ENCODE results near the gene DTNA. TPM values are rescaled to one million over a fixed set of nuclear protein-coding genes. Genes with fewer than 3 reads are reported as not detected.

DTNA gene
- polyA plus RNA-seq, 1 donor from 2014 or later: 53.9 TPM

DNA sequence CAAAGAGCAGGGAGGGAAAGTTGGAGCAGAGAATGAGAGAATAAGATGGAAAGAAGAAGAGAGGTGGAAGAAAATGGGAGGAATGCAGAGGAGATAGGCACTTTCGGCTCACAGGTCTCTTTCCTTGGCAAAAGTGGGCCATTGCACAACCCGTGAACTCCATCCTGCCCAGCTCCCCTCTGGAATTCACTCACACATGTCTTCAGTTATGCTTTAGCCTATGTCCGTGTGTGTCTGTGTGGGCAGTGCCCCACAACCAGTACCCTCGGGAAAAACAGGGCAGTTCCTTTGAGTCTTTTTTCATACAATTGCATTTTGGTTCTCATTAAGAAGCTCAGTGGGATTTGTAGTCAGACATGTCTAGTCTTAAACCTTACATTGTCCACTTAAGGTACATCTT, 34.5 kb downstream of the DTNA start:
- H3K9me3 ChIP-seq (ENCODE audit: low read length): no peaks in the 10 kb centered on the region
- H3K36me3 ChIP-seq (ENCODE audit: insufficient read depth, low read length): no peaks in the 10 kb centered on the region
- no peak overlapping the region for H3K27ac ChIP-seq (ENCODE audit: low read length)
- H2AFZ ChIP-seq (ENCODE audit: low read depth, low read length): no peak overlapping the region
- no peak overlapping the region for H3K9ac ChIP-seq (ENCODE audit: low read length)
- no peak overlapping the region for H3K4me3 ChIP-seq (ENCODE audit: low read length)
- H4K20me1 ChIP-seq (ENCODE audit: insufficient read depth): no peaks in the 10 kb centered on the region
- H3K79me2 ChIP-seq (replicated peaks; ENCODE audit: insufficient read depth, low read length): no peaks in the 10 kb centered on the region
- no peak overlapping the region for H3K4me2 ChIP-seq (ENCODE audit: low read length)
- no peaks in the 10 kb centered on the region for H3F3A ChIP-seq (ENCODE audit: insufficient read depth, low read length, poor library complexity, severe bottlenecking)
- no peaks in the 10 kb centered on the region for H3K9me2 ChIP-seq (ENCODE audit: insufficient read depth, low read length)
- H3K27me3 ChIP-seq (ENCODE audit: insufficient read depth, low read depth, low read length): no peaks in the 10 kb centered on the region
- TF ChIP-seq POLR2AphosphoS5 (IDR thresholded peaks at IDR 0.05): no peak
- TF ChIP-seq, protein P1, sequence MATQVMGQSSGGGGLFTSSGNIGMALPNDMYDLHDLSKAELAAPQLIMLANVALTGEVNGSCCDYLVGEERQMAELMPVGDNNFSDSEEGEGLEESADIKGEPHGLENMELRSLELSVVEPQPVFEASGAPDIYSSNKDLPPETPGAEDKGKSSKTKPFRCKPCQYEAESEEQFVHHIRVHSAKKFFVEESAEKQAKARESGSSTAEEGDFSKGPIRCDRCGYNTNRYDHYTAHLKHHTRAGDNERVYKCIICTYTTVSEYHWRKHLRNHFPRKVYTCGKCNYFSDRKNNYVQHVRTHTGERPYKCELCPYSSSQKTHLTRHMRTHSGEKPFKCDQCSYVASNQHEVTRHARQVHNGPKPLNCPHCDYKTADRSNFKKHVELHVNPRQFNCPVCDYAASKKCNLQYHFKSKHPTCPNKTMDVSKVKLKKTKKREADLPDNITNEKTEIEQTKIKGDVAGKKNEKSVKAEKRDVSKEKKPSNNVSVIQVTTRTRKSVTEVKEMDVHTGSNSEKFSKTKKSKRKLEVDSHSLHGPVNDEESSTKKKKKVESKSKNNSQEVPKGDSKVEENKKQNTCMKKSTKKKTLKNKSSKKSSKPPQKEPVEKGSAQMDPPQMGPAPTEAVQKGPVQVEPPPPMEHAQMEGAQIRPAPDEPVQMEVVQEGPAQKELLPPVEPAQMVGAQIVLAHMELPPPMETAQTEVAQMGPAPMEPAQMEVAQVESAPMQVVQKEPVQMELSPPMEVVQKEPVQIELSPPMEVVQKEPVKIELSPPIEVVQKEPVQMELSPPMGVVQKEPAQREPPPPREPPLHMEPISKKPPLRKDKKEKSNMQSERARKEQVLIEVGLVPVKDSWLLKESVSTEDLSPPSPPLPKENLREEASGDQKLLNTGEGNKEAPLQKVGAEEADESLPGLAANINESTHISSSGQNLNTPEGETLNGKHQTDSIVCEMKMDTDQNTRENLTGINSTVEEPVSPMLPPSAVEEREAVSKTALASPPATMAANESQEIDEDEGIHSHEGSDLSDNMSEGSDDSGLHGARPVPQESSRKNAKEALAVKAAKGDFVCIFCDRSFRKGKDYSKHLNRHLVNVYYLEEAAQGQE (IDR thresholded peaks at IDR 0.05; ENCODE audit: borderline replicate concordance): no peak
- TF ChIP-seq EZH2 (IDR thresholded peaks at IDR 0.05; ENCODE audit: borderline replicate concordance, insufficient read depth, low read length, poor library complexity, severe bottlenecking): no peak
- no peak for TF ChIP-seq EP300 (conservative IDR thresholded peaks at IDR 0.05; ENCODE audit: poor library complexity, severe bottlenecking)
- TF ChIP-seq RAD21 (conservative IDR thresholded peaks at IDR 0.05): no peak
- no peak for TF ChIP-seq SMC3 (conservative IDR thresholded peaks at IDR 0.05; ENCODE audit: poor library complexity)
- TF ChIP-seq, protein P2, sequence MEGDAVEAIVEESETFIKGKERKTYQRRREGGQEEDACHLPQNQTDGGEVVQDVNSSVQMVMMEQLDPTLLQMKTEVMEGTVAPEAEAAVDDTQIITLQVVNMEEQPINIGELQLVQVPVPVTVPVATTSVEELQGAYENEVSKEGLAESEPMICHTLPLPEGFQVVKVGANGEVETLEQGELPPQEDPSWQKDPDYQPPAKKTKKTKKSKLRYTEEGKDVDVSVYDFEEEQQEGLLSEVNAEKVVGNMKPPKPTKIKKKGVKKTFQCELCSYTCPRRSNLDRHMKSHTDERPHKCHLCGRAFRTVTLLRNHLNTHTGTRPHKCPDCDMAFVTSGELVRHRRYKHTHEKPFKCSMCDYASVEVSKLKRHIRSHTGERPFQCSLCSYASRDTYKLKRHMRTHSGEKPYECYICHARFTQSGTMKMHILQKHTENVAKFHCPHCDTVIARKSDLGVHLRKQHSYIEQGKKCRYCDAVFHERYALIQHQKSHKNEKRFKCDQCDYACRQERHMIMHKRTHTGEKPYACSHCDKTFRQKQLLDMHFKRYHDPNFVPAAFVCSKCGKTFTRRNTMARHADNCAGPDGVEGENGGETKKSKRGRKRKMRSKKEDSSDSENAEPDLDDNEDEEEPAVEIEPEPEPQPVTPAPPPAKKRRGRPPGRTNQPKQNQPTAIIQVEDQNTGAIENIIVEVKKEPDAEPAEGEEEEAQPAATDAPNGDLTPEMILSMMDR (IDR thresholded peaks at IDR 0.05; ENCODE audit: poor library complexity, severe bottlenecking): no peak
- no peak for TF ChIP-seq TAF1 (IDR thresholded peaks at IDR 0.05; ENCODE audit: low read depth)
- TF ChIP-seq MXI1 (conservative IDR thresholded peaks at IDR 0.05; ENCODE audit: poor library complexity, severe bottlenecking): no peak

DNA sequence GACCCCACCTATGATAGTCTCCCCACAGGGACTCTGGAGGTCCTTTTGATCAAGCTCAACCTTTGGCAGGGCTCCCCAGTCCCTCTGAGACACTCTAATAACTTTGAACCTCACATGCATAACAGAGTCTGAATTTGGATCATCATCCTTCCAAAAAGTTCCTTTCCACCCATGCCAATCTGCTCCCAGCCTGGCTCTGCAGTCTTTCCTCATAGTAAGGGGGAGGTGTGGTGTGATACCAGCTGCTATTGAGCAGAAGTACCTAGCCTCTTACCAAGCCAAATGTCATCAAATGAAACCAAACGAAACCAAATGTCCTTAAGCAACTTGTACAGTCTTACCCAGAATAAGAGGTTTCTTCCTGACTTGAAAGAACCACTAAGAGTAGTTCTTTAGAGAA, 36.5 kb downstream of the DTNA start:
- no peaks in the 10 kb centered on the region for H3K36me3 ChIP-seq (ENCODE audit: insufficient read depth, low read length)
- H3K9ac ChIP-seq (ENCODE audit: low read length): no peak overlapping the region
- no peak overlapping the region for H3K27ac ChIP-seq (ENCODE audit: low read length)
- H4K20me1 ChIP-seq (ENCODE audit: insufficient read depth): no peaks in the 10 kb centered on the region
- no peaks in the 10 kb centered on the region for H3K9me3 ChIP-seq (ENCODE audit: low read length)
- H3K79me2 ChIP-seq (replicated peaks; ENCODE audit: insufficient read depth, low read length): no peaks in the 10 kb centered on the region
- no peaks in the 10 kb centered on the region for H3K9me2 ChIP-seq (ENCODE audit: insufficient read depth, low read length)
- no peaks in the 10 kb centered on the region for H3F3A ChIP-seq (ENCODE audit: insufficient read depth, low read length, poor library complexity, severe bottlenecking)
- H3K4me2 ChIP-seq (ENCODE audit: low read length): no peak overlapping the region
- no peak overlapping the region for H3K4me3 ChIP-seq (ENCODE audit: low read length)
- no peak for TF ChIP-seq MXI1 (conservative IDR thresholded peaks at IDR 0.05; ENCODE audit: poor library complexity, severe bottlenecking)
- no peak for TF ChIP-seq EP300 (conservative IDR thresholded peaks at IDR 0.05; ENCODE audit: poor library complexity, severe bottlenecking)
- TF ChIP-seq RAD21 (conservative IDR thresholded peaks at IDR 0.05): no peak
- TF ChIP-seq, protein P2 (IDR thresholded peaks at IDR 0.05; ENCODE audit: poor library complexity, severe bottlenecking): no peak
- no peak for TF ChIP-seq TAF1 (IDR thresholded peaks at IDR 0.05; ENCODE audit: low read depth)
- no peaks in the 10 kb centered on the region for H3K27me3 ChIP-seq (ENCODE audit: insufficient read depth, low read depth, low read length)
- no peak overlapping the region for H2AFZ ChIP-seq (ENCODE audit: low read depth, low read length)
